GM12891 (cell line): ENCODE results near the gene RAD9A.

Experiments
- POLR2A ChIP-seq: IDR thresholded peaks from 2 replicates; pipeline ENCODE4 v1.6.1; 2011; ENCODE audit warnings: low read depth, low read length, control low read depth
- POLR2AphosphoS5 ChIP-seq: IDR thresholded peaks from 2 replicates; pipeline ENCODE4 v1.6.1; 2011; ENCODE audit warnings: low read depth, low read length, control low read depth
- SPI1 ChIP-seq: IDR thresholded peaks from 2 replicates; pipeline ENCODE4 v1.6.1; 2011; ENCODE audit warnings: low read depth, low read length, control low read depth
- TAF1 ChIP-seq: IDR thresholded peaks from 2 replicates; pipeline ENCODE4 v1.6.1; 2011; ENCODE audit warnings: low read depth, low read length, control low read depth

- TF ChIP-seq POLR2AphosphoS5 (peak; percentile 34; the same call in 1 of the 2 replicates), TAF1 (no peak), POLR2A (no peak), SPI1 (no peak)
These were observed at the start of gene RAD9A for GRCh38 chr11:67391304-67392182.
